ENCODE measurements around the gene NKAIN1.
"Not testable (repeated sequence)": the region's sequence is repeated elsewhere in the genome, so short reads cannot be mapped to it uniquely, and the experiment has no call there.

The NKAIN1 gene

GRCh38 chr1:31143455-31143854 is 96.2 kb downstream of the NKAIN1 start:
- no peaks in the 10 kb centered on the region for H4K20me1 ChIP-seq (ENCODE audit: insufficient read depth, low read length)
- no peak overlapping the region for H2AFZ ChIP-seq (ENCODE audit: low read depth, low read length)
- H3K4me3 ChIP-seq (ENCODE audit: low read length): no peak overlapping the region
- H3K36me3 ChIP-seq (replicated peaks; ENCODE audit: low read depth, low read length): no peaks in the 10 kb centered on the region
- no peak overlapping the region for H3K27ac ChIP-seq (ENCODE audit: low read length)
- no peaks in the 10 kb centered on the region for H3K79me2 ChIP-seq (ENCODE audit: low read length)
- no peaks in the 10 kb centered on the region for H3K9me3 ChIP-seq (ENCODE audit: insufficient read depth, low read length)
- TF ChIP-seq EZH2phosphoT487 (IDR thresholded peaks at IDR 0.05; ENCODE audit: low read depth): no peak
- TF ChIP-seq CTCF (IDR thresholded peaks at IDR 0.05; ENCODE audit: low read depth, low read length): no peak
- no peaks in the 10 kb centered on the region for H3K4me1 ChIP-seq (ENCODE audit: low read length)
- H3K4me2 ChIP-seq (ENCODE audit: low read length): no peak overlapping the region
- H3K9ac ChIP-seq (ENCODE audit: low read length): no peak overlapping the region
- no peaks in the 10 kb centered on the region for H3K27me3 ChIP-seq (ENCODE audit: low read depth, low read length)

- no peak overlapping the region for H3K4me3 ChIP-seq (ENCODE audit: low read length)
- H3K9me3 ChIP-seq (ENCODE audit: insufficient read depth, low read length): no peaks in the 10 kb centered on the region
- H4K20me1 ChIP-seq (ENCODE audit: insufficient read depth, low read length): no peaks in the 10 kb centered on the region
- no peaks in the 10 kb centered on the region for H3K4me1 ChIP-seq (ENCODE audit: low read length)
- H3K27ac ChIP-seq (ENCODE audit: low read length): no peak overlapping the region
- H3K9ac ChIP-seq (ENCODE audit: low read length): no peak overlapping the region
- no peaks in the 10 kb centered on the region for H3K79me2 ChIP-seq (ENCODE audit: low read length)
- no peak overlapping the region for H3K4me2 ChIP-seq (ENCODE audit: low read length)
- H3K27me3 ChIP-seq (ENCODE audit: low read depth, low read length): no peaks in the 10 kb centered on the region
- no peak overlapping the region for H2AFZ ChIP-seq (ENCODE audit: low read depth, low read length)
- no peaks in the 10 kb centered on the region for H3K36me3 ChIP-seq (replicated peaks; ENCODE audit: low read depth, low read length)
- TF ChIP-seq CTCF (IDR thresholded peaks at IDR 0.05; ENCODE audit: low read depth, low read length) (no peak), EZH2phosphoT487 (IDR thresholded peaks at IDR 0.05; ENCODE audit: low read depth) (no peak)
Measured at GRCh38 chr1:31142406-31142805, 97.3 kb downstream of the NKAIN1 start.

GRCh38 chr1:31140299-31140698 is 99.4 kb downstream of the NKAIN1 start:
- no peak overlapping the region for H3K4me3 ChIP-seq (ENCODE audit: low read length)
- no peaks in the 10 kb centered on the region for H4K20me1 ChIP-seq (ENCODE audit: insufficient read depth, low read length)
- H3K4me1 ChIP-seq (ENCODE audit: low read length): no peaks in the 10 kb centered on the region
- H3K36me3 ChIP-seq (replicated peaks; ENCODE audit: low read depth, low read length): no peaks in the 10 kb centered on the region
- no peak overlapping the region for H3K4me2 ChIP-seq (ENCODE audit: low read length)
- H3K9me3 ChIP-seq (ENCODE audit: insufficient read depth, low read length): no peaks in the 10 kb centered on the region
- no peak overlapping the region for H2AFZ ChIP-seq (ENCODE audit: low read depth, low read length)
- H3K9ac ChIP-seq (ENCODE audit: low read length): no peak overlapping the region
- H3K79me2 ChIP-seq (ENCODE audit: low read length): no peaks in the 10 kb centered on the region
- H3K27ac ChIP-seq (ENCODE audit: low read length): no peak overlapping the region
- no peaks in the 10 kb centered on the region for H3K27me3 ChIP-seq (ENCODE audit: low read depth, low read length)
- TF ChIP-seq CTCF (IDR thresholded peaks at IDR 0.05; ENCODE audit: low read depth, low read length) (no peak), EZH2phosphoT487 (IDR thresholded peaks at IDR 0.05; ENCODE audit: low read depth) (no peak)

GRCh38 chr1:31138797-31139521 is 100.7 kb downstream of the NKAIN1 start:
- not testable (repeated sequence) for H3K9ac ChIP-seq (ENCODE audit: low read length); H3K4me3 ChIP-seq (ENCODE audit: low read length); H3K79me2 ChIP-seq (ENCODE audit: low read length); H3K27me3 ChIP-seq (ENCODE audit: low read depth, low read length); H3K4me2 ChIP-seq (ENCODE audit: low read length); H2AFZ ChIP-seq (ENCODE audit: low read depth, low read length); H4K20me1 ChIP-seq (ENCODE audit: insufficient read depth, low read length); H3K36me3 ChIP-seq (replicated peaks; ENCODE audit: low read depth, low read length); H3K4me1 ChIP-seq (ENCODE audit: low read length); H3K9me3 ChIP-seq (ENCODE audit: insufficient read depth, low read length); H3K27ac ChIP-seq (ENCODE audit: low read length)

- not testable (repeated sequence) for H4K20me1 ChIP-seq (ENCODE audit: insufficient read depth, low read length); H3K9me3 ChIP-seq (ENCODE audit: insufficient read depth, low read length); H3K4me3 ChIP-seq (ENCODE audit: low read length); H3K9ac ChIP-seq (ENCODE audit: low read length); H3K36me3 ChIP-seq (replicated peaks; ENCODE audit: low read depth, low read length); H3K4me1 ChIP-seq (ENCODE audit: low read length); H3K27me3 ChIP-seq (ENCODE audit: low read depth, low read length); H3K27ac ChIP-seq (ENCODE audit: low read length); H2AFZ ChIP-seq (ENCODE audit: low read depth, low read length); H3K79me2 ChIP-seq (ENCODE audit: low read length); H3K4me2 ChIP-seq (ENCODE audit: low read length)
Measured at GRCh38 chr1:31137873-31138272, 101.8 kb downstream of the NKAIN1 start.
